HUDEP-2 (cell line): Measurements from ENCODE around the gene ITGB3.
A peak's percentile ranks its signal among the peaks of the same experiment; 100 is the strongest.

ENCODE experiments used
- DNase-seq, 76 experiments: peaks; one replicate each; lab custom pipeline; 2025; ENCODE audit not compliant: unreplicated experiment in 76 of 76; lab: John Stamatoyannopoulos, UW

Gene ITGB3

DNA sequence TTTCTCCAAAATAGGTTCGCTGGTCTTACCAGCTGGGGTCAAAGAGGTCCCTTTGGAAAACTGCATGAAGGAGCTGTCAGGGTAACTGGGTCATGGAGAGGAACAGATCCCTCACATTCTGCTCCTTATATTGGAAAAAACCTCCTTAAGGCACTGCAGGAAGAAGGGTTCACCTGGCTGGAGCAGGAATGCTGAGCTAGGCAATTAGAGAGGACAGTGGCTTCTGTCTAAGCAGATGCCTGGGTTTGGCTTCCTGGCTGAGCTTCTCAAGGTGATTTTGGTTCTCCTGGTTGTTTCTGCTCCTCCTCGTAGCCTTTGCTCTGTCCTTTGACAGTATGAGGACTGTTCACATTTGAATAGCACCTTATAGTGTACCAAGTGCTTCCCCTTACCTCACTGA lies 19.6 kb downstream of the ITGB3 start:
- DNase-seq = no peak

GRCh38 chr17:47274319-47275069 lies 20.9 kb downstream of the ITGB3 start:
- DNase-seq = no peak

- peak in 2 of 76 experiments; percentile 18 to 21 for DNase-seq
Measured at GRCh38 chr17:47275245-47275984, 21.8 kb downstream of the ITGB3 start.

DNA sequence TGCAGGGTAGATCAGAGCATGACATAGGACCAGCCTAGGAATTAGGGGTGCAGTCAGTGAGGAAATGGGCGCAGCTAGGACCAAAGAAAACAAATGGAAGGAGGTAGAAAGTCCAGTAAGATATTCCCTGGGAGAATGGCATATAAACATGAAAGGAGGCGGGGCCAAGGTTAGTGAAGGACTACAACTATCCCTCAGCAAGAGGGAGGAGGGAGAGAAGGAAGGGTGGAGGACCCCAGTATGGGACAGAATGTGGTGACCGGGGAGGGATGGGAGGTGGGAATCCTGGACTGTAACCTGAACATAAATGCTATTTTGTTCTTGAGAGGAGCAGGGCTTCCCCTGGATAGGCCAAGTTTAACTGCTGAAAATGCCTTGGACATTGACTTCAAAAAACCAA lies 22.8 kb downstream of the ITGB3 start:
- DNase-seq = no peak

GRCh38 chr17:47276868-47277267 lies 23.2 kb downstream of the ITGB3 start:
- no peak for DNase-seq

DNA sequence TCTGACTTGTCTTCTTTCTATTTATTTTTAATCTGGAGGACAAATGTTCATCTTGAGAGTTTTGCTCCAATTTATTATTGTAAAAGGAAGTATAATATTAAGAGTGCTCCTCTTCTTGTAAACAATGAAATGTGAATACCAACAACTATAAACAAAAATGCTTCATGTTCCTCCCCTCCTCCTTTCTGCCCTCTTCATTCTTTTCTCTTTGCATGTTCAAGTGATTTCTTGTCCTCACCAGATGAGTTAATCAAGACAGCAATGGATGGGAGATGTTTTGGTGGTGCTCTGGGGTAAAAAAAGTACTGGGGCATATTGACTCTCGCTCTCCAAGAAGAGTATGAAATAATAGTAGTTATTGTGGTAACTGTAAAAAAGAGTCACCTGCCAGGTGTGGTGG lies 24.3 kb downstream of the ITGB3 start:
- DNase-seq = no peak

DNA sequence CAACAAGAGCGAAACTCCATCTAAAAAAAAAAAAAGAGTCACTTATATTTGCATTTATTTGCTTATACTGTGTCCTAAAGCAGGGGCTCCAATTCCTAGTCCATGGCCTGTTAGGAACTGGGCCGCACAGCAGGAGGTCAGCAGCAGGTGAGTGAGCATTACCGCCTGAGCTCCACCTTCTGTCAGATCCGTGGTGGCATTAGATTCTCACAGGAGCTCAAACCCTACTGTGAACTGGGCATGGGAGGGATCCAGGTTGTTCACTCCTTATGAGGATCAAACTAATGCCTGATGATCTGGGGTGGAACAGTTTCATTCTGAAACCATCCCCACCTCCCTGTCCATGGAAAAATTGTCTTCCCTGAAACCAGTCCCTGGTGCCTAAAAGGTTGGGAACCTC lies 24.9 kb downstream of the ITGB3 start:
- DNase-seq = no peak

DNA sequence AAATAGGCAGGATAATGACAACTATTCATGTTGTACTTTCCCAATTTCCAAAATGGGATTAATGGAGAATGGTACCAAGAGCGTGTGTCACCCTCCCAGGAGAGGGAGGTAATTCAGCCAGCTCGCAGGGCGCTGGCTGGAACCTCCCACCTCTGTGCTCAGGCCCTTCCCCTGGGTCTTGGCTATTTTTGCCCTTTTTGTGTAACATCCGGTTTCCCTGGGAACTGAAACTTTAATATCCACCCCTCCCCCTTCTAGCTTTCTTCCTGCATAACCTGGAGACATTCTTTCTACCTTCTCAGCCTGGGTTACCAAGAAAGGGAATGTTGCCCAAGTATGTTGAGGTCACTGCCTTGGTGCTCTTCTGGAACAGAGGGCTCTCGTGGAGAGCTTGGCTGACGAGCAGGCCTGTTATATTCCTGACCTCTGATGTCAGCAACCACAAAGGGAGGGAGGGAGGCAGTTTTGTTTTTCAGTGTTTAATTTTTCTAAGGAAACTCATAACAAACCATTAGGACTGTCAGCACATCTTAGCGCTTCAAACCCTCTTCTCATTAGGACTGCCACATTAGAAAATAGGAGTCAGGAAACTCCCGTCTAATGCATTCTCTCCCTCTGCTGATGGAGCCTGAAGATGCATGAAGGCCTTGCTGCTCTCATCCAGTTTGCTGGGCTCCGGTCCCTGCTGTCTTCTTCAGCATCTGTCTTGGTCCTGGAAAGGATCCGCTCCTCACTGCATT lies 25.6 kb downstream of the ITGB3 start:
- no peak for DNase-seq

DNA sequence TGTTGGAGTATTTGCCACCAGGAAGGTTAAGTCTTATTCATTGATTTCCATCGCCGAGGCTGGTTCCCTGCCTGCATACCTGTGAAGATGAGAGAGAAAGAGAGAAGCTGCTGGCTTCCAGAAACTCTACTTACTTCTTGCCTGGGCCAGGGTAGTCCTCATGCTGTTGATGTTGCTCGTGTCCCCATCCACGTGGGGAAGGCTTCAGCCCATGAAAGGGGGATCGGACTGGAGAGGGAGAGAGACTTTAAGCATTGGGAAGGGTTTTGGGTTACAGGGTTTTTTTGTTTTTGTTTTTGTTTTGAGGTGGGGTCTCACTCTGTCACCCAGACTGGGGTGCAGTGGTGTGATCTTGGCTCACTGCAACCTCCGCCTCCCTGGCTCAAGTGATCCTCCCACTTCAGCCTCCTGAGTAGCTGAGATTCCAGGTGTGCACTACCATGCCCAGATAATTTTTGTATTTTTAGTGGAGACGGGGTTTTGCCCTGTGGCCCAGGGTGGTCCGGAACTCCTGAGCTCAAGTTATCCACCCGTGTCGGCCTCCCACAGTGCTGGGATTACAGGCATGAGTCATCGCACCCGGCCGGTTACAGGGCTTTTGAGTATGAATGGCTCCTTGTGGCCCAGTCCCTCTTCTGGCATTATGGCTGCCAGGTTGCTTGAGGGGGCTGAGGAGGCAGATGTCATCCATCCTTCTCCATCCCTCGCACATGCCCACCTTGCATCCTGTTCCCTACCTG lies 26.6 kb downstream of the ITGB3 start:
- DNase-seq = no peak

DNA sequence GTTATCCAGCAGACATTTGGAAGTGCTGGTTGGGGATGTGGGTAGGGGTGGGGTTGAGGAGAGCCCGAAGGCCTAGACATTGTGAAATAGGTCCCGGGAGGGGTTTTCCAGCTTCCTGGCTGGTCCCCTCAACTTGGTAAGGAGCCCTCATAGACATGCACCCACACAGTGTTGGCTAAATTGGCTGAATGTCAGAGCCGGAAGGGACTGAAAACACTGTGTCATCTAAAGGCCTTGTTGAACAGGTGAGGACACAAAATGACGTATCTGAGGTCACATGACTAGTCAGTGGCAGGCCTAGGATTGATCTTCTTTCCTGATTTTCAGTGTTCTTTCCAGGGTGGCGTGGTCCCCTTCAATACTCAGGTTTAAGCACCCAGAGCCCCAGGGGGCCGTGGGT lies 27.6 kb downstream of the ITGB3 start:
- DNase-seq = no peak

- no peak for DNase-seq
Measured at GRCh38 chr17:47285003-47285402, 31.4 kb downstream of the ITGB3 start.

GRCh38 chr17:47286198-47286914 lies 32.7 kb downstream of the ITGB3 start:
- no peak for DNase-seq

- no peak for DNase-seq
Measured at GRCh38 chr17:47287068-47287467, 33.4 kb downstream of the ITGB3 start.

DNA sequence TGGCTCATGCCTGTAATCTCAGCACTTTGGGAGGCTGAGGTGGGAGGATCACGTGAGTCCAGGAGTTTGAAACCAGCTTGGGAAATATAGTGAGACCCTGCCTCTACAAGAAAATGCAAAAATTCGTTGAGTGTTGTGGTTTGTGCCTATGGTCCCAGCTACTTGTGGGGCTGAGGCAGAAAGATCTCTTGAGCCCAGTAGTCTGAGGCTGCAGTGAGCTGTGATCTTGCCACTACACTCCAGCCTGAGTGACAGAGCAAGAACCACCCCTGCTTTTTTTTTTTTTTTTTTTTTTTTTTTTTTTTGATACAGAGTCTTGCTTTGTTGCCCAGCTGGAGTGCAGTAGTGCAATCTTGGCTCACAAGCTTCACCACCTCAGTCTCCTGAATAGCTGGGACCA lies 34.0 kb downstream of the ITGB3 start:
- DNase-seq = peak in 7 of 76 experiments; percentile 4 to 22 (median 11)

- peak in 73 of 76 experiments; percentile 19 to 84 (median 61) for DNase-seq
Measured at GRCh38 chr17:47288531-47289116, 35.0 kb downstream of the ITGB3 start.

- DNase-seq = no peak
Measured at GRCh38 chr17:47289302-47289701, 35.7 kb downstream of the ITGB3 start.

DNA sequence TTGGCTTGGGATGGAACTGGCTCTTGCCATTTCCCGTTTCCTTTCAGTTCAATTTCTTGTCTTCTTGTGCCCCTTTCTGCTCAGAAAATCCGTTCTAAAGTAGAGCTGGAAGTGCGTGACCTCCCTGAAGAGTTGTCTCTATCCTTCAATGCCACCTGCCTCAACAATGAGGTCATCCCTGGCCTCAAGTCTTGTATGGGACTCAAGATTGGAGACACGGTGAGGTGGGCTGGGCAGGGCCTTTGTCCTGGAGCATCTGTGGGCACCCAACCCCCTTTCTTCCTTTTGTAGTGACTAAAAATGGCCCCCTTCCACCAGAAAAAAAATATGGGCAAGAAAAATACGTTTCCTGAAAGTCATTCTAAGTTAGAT lies 37.2 kb downstream of the ITGB3 start:
- DNase-seq = no peak

DNA sequence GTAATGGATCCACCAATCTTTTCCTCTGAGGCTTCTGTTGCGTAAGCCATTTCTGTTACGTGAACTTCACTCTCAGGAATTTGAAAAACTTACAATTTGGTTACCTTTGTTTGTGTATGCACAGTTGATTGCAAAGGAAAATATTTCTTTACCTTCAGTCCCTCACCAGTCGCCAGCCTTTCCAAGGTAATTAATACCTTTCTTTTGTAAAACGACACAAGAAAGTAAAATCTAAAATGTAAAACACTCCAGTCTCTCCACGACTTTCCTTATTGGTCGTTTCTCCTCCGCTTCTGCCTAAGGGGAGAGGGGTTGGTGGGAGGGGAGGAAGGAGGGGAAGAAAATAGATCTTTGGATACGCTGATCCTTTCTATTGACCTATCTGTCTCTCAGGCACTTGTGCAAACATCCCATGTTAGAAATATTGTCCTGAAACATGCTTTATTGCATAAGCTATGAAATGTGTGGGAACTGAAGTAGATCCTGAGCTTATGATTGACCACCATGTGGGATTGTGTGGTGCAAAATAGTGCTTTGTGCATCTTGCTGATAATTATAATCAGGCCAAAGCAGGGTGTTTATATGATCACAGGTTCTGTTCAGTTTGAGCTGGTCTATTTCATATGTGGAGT lies 37.7 kb downstream of the ITGB3 start:
- peak in 19 of 76 experiments; percentile 3 to 51 (median 16) for DNase-seq

DNA sequence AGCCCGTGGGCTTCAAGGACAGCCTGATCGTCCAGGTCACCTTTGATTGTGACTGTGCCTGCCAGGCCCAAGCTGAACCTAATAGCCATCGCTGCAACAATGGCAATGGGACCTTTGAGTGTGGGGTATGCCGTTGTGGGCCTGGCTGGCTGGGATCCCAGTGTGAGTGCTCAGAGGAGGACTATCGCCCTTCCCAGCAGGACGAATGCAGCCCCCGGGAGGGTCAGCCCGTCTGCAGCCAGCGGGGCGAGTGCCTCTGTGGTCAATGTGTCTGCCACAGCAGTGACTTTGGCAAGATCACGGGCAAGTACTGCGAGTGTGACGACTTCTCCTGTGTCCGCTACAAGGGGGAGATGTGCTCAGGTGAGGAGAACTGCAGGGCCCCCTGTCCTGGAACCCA lies 38.6 kb downstream of the ITGB3 start:
- DNase-seq = no peak
